Omental fat pad (tissue), 4 donors: ENCODE measurements around the gene UEVLD. TPM values are rescaled to one million over a fixed set of nuclear protein-coding genes. Genes with fewer than 3 reads are reported as not detected.

Experiments used
- ATAC-seq: fragments of 150-250 bp; one replicate; pipeline ENCODE4 v1.9.1; 2016; ENCODE audit warnings: mild to moderate bottlenecking, moderate library complexity; ENCODE audit not compliant: low FRiP score
- DNase-seq: peaks from one replicate; pipeline ENCODE4 v3.0.0-alpha.2; 2019; ENCODE audit warnings: low spot score
- total RNA-seq, 4 donors: library from RNA; depleted of rRNA; stranded (reverse); fragments of >200 nt; gene quantifications; one replicate each; pipeline ENCODE4 v1.1.0, GENCODE V29; 2016
- TF ChIP-seq, protein P1 (sequence below), 3 donors: fragments of 450-650 bp; IDR thresholded peaks; one replicate each; pipeline ENCODE4 v1.5.1; 2016 to 2017; ENCODE audit warnings: antibody characterized with exemption in 3 of 3, mild to moderate bottlenecking in 3 of 3, moderate library complexity in 2 of 3

The UEVLD gene
- total RNA-seq, 4 donors from 2014 or later = 23.1 to 46.5 (median 31.2) TPM

DNA sequence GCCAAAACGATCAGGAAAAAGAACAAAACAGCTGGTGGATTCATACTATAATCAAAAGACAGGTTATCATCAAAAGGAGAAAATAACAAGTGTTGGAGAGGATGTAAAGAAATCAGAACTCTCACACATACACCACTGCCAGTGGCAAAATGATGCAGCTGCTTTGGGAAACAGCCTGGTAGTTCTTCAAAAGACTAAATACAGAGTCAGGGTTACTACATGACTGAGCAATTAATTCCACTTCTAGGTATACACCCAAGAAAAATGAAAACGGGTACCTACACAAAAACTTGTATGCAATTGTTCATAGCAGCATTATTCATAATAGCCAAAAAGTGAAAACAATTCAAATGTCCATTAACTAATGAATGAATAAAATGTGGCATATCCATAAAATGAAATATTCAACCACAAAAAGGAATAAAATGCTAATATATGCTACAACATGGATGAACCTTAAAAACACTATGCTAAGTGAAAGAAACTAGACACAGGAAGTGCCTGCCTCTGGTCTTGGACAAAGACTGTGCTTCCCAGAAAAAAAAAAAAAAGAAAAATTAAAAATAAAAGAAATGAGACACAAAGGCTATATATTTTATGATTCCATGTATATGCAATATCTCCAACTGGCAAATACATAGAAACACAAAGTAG lies 8.3 kb downstream of the UEVLD start:
- ATAC-seq (no peak), DNase-seq (no peak)
- TF ChIP-seq, protein P1, sequence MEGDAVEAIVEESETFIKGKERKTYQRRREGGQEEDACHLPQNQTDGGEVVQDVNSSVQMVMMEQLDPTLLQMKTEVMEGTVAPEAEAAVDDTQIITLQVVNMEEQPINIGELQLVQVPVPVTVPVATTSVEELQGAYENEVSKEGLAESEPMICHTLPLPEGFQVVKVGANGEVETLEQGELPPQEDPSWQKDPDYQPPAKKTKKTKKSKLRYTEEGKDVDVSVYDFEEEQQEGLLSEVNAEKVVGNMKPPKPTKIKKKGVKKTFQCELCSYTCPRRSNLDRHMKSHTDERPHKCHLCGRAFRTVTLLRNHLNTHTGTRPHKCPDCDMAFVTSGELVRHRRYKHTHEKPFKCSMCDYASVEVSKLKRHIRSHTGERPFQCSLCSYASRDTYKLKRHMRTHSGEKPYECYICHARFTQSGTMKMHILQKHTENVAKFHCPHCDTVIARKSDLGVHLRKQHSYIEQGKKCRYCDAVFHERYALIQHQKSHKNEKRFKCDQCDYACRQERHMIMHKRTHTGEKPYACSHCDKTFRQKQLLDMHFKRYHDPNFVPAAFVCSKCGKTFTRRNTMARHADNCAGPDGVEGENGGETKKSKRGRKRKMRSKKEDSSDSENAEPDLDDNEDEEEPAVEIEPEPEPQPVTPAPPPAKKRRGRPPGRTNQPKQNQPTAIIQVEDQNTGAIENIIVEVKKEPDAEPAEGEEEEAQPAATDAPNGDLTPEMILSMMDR (IDR thresholded peaks at IDR 0.05) = no peak

DNA sequence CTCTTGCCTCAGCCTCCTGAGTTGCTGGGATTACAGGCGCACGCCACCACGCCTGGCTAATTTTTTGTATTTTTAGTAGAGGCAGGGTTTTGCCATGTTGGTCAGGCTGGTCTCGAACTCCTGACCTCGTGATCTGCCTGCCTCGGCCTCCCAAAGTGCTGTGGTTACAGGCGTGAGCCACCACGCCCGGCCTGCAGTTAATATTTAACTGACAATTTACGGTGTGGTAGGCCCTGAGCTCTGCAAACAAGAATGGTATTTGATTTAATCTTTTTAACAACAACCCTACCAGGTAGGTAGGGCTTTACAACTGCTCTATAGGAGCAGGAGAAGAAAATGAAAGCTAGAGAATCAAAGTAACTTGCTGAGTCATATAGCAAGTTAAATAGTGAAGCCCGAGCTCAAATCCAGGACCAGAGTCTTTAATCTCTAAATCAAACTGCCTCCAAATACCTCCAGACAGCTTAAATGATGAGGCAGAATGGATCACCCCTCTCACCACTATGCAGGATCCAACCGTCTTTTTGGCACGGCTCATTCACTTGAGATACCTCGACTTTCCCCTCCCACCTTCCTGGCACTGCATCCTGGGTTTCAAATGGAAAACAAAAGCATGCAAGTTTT lies 9.4 kb downstream of the UEVLD start:
- TF ChIP-seq, protein P1 (IDR thresholded peaks at IDR 0.05) = no peak
- ATAC-seq (no peak), DNase-seq (no peak)

DNA sequence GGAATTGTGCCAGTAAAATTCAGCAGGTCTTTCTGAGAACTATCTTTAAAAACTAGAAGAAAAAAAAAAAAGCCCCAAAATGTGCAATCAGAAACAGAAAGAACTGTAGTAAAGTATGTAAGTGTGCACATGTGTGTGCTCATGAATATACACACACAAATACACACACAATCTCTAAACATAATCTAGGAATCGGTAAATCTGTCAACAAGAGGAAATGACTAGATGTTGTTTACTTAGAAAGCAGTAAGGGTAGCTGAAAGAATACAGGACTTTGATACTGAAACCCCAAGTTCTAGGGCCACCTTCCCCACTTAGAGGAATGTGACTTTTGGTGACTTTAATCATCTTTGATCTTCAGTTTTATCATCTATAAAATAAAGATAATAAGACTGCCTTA lies 13.2 kb downstream of the UEVLD start:
- ATAC-seq (no peak), DNase-seq (no peak)
- TF ChIP-seq, protein P1 (IDR thresholded peaks at IDR 0.05) = no peak

DNA sequence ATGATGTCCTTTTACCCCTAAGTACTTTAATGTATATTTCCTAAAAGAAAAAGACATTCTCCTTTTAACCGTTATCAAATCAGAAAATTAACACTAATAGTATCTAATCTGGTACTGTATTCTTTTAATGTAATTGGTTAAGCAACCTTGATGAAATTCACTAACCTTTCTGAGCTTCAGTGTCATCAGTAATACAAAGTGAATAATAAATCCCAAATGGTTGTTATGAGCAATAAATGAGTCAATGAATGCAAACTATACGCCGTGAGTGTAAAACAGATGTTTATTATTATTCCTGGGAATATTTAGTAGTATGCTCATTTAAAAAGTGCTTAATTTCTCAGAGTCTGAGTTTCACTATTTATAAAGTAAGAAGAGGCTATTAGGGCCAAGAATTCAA lies 21.5 kb downstream of the UEVLD start:
- TF ChIP-seq, protein P1 (IDR thresholded peaks at IDR 0.05) = no peak
- ATAC-seq (no peak), DNase-seq (no peak)

DNA sequence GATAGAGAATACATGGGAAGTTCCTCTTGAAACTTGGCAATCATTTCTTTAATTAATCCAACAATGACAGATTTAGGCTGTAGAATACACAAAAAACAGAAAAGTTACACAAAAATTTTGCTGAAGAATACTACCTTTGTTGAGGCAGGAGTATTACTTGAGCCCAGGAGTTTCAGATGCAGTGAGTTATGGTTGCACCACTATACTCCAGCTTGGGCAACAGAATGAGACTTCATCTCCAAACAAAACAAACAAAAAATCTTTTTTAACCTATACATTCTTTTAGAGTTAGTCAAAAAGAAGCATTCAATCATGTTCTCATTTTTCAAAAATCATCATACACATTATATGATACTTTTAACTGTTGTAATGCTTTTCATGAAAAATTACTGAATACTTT lies 22.1 kb downstream of the UEVLD start:
- ATAC-seq = no peak
- TF ChIP-seq, protein P1 (IDR thresholded peaks at IDR 0.05) = no peak
- DNase-seq = no peak

DNA sequence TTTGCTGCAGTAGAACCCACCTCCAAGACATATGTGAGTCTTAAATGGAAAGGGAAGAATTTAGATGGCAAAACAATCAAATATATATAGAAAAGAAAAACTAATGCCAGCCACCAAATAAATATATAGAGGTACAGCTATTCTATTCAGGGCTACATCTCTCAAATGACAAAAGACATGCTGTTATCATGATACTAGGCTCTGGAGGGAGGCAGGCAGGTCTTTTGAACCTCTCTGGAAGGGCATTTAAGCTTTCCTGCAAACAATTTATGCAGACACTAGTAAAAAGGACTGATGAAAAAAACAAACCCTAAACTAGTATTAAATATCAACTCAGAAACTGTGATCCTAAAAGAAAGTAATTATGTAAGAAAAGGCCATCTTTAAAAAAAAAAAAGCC lies 24.4 kb downstream of the UEVLD start:
- no peak for ATAC-seq
- TF ChIP-seq, protein P1 (IDR thresholded peaks at IDR 0.05) = no peak
- DNase-seq = no peak
